NCI-H1105 (cell line): ENCODE data around the gene TENM4.

Experiments
- DNase-seq: peaks from one replicate; lab custom pipeline; 2025; lab: John Stamatoyannopoulos, UW

The TENM4 gene

DNA sequence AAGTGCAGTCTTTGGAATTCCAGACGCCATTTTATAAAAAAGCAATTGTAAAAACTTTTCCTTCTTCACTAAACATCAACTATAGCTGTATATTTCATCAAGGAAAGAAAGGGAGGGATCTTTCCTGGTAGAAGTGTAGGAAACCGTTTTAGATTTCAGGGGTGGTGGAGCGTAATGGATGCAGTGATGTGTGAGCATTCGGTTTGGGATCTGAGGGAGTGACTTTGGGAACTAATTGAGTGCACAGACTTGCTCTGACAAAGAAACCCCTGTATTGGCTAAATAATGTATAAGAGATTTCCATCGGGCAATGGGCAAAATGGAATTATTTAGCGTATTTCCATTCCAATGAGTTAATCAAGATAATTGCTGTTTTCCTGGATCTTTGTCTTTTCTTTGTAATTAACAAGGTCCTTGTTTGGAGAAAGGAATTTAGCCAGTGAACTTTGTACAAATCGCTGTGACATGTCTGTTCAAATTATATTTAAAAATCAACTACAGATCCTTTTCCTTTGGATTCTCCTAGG, 741.2 kb downstream of the TENM4 start:
- no peak for DNase-seq

DNA sequence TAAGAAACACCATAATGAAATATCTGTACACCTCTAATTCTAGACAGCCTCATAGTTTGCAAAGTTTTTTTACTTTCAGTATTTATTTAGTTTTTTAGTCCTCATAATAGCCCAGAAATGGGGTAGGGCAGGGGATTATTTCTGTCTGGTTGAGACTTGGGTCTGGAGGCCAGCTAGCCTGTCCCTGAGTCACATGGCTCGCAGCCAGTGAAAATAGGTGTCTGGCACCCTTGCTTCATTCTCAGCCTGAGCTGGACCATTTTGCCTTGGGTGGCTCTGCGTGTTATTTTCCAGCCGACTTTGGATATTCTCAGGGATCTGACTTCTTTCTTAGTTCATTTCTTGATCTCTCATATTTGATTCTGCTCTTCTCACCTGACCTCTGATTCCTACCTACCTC, 742.2 kb downstream of the TENM4 start:
- no peak for DNase-seq

DNA sequence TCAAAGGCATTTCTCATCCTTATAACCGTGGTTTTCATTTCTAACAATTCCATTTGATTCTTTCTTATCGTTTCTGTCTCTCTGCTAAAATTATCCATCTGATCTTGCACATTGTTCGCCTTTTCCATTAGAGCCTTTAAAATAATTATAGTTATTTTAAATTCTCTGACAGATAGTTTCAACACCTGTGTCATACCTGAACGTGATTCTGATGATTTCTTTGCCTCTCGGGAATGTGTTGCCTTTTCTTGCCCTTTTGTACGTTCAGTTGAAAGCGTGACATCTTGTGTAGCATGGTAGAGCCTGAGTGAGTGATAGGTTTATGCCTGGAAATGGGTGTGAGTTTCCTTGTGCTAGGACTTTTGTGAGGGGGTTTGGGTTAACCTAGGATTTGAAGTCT, 744.7 kb downstream of the TENM4 start:
- no peak for DNase-seq

DNA sequence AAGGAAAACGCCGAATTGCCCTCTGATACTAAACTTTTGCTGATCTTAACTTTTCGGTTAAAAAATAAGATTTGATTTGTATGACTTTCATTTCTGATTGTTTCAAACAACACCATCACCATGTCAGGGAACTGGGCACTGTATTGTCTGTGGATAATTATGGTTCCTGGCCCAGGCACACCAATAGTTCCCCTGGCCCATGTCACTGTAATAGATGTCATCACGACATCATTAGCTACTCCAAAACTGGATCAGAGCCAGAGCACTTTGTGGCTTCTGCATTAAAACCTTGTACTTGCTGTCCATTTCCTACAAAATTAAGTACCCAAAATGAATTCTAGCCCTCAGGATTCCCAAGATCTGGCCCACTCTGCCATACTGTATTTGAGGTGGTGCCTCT, 746.7 kb downstream of the TENM4 start:
- no peak for DNase-seq

DNA sequence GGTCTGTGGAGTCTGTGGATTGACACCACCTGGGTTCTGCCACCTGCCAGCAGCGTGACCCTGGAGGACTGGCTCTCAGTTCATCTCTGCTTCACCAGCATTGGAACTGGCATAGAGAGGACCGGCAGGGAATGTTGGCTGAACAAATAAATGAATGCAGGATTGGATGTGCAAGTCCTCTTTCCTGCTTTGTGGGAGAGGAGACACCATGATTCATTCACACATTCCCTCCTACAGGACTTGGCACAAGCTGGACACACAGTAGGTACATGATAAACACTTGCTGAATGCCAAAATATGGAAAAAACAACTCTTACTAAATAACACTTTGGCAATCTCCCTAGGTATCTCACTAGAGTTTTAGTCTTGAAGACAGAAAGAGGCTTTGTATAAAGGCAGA, 749.6 kb downstream of the TENM4 start:
- no peak for DNase-seq

DNA sequence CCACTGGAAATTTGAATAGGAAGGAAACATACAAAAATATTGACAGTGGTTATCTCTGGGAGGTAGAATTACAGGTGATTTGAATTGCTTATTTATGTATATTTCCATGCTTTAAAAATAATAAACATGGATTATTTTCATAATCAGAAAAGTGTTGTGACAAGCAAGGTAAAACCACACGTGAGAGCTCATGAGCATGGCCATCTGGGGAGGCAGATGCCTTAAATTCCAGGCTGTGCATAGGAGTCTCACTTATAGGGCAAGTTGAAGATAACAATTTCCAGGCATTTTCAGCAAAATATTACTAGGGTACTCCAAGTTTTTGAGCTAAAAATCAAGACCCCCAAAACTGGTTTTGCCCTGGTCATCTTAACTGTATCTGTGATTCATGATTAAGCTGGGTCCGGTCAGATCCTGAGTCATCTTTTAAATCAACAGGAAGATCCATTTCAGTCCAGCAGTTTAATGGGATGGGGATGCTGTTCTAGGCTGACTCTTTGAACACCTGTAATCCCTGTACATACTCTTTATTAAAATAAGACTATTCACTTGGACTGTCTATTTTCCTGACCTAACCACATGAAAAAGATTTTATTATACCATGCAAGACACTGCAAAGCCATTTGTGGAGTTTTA, 750.4 kb downstream of the TENM4 start:
- no peak for DNase-seq

DNA sequence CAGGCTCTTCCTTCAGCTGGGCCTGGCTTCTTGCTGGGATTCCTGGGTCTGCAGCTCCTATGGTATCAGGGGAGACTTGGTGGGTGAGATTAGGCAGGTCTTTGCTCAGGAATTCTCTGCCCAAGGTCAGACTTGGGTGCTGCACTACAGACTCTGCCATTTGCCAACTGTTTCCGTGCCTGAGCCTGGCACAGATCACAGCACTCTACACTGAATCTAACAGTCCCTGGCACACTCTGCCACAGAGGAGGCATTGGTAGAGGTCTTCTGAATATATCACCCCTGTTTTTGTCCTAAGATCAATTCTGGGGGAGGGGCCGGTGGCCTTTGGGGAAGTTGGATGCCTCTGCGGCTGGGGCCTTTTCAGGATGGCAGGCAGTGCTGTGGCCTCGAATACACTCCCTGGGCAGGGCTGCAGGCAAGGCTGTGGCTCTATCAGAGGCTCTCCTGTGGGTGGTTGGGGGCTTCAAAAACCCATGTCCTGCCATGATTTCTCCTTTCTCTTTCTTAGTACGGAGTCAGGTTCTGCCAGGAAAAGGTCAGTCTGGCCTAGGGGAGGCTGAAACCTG, 751.2 kb downstream of the TENM4 start:
- no peak for DNase-seq

DNA sequence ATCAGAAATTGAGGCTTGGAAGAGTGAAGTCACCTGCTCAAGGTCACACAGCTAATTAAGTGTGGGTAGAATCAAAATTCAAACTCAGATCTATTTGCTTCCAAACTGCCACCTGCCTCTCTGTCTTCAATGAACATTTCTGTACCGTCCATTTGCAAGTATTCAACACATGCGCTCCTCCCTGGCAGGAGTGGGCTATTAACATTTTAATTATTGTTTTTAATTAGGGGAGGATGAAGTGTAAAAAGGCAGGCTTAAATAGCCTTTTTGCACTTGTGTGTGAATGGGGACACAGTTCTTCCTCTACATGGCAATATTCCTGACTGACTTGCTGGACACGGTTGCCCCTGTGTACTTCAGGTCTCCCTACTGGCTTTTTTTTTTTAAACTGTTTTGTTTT, 751.7 kb downstream of the TENM4 start:
- no peak for DNase-seq

DNA sequence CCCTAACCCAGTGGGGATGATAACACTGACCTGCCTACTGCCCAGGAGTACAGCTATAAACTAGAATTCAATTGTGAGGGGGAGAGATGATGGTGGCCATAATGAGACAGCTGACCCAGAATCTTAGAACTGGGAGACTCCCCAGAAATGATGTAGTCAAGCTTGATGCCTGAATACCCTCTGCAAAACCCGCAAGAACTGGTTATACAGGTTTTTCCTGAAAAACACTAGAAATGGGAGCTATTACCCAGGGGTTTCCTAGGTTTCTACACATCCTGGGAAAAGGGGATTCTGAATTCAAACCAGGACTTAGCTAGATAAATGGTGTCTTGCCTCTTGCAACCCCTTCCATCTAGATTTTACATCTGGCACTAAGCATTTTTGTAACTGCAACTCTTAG, 752.4 kb downstream of the TENM4 start:
- peak; percentile 7 for DNase-seq

DNA sequence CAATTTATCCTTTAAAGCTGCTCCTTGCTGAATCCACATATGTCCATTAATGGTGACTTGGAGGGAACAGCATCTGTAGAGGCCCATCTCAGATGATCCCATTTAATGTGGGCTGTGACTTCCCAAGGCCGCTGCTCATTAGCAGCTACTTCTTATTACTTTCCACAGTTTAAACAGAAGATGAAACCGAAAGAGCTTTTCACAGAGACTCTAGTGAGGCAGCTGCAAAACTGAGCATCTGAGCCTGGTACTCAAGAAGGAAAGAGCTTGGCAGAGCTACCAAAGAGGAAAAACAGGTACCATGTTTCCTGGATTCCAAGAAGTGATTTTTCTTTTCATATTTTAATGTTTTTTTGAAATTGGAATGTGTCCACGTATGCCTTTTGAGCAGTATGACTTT, 755.7 kb downstream of the TENM4 start:
- no peak for DNase-seq

DNA sequence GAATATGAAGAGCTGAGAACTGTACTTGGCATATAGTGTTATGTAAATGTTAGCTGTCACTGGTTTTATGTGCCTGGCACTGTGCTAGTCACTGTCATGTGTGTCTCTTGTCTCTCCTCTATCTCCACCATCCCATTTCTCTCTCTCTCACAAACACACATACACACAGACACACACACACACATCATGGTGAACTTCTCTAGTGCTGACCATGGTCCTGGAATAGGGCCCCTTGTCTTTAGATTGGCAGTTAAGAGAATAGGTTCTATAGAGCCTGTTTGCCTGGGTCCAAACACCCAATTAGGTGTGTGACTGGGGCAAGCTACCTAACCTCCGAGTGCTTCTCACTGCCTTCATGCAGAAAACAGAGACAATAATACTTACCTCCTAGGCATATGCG, 756.5 kb downstream of the TENM4 start:
- no peak for DNase-seq

DNA sequence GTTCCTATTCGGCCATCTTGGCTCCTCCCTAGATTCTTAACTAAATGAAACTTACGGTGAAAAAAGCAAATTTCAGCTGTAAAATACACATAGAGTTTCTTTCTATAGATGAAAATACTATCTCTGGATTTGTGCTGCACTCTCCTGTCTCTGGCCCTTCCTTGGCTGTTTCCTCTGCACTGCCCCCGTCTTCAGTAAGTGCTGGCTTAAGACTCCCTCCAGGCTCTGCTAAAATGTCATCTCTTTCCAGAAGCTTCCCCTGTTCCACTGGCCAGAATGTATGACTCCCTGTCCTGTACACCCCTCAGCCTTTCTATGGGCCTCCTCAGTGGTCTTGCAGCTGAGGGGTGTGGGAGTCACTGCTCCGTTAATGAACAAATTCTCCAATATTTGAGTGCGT, 757.1 kb downstream of the TENM4 start:
- no peak for DNase-seq

DNA sequence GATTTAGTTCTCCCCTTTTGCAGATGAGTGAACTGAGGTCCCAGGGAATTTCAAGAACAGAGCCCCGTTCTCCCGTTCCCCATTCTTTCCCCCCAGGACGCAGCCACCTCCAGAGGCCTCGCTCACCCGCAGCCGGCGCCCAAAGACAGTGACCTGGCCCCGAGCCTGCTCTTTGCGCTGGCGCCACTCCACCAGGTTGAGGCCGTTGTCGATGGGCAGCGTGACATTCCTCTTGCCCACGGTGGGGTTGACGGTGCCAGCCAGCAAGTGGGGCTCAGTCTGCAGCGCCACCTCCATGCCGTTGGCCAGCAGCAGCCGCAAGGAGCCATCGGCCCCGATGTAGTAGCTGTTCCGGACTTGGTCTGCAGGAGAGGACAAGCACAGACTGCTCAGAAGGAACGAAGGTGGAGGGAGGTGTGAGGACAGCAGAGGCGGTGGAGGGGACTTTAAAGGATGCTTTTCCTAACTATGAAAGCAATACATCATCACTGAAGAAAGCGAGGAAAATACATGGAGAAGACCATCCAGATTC, 764.7 kb downstream of the TENM4 start:
- no peak for DNase-seq

DNA sequence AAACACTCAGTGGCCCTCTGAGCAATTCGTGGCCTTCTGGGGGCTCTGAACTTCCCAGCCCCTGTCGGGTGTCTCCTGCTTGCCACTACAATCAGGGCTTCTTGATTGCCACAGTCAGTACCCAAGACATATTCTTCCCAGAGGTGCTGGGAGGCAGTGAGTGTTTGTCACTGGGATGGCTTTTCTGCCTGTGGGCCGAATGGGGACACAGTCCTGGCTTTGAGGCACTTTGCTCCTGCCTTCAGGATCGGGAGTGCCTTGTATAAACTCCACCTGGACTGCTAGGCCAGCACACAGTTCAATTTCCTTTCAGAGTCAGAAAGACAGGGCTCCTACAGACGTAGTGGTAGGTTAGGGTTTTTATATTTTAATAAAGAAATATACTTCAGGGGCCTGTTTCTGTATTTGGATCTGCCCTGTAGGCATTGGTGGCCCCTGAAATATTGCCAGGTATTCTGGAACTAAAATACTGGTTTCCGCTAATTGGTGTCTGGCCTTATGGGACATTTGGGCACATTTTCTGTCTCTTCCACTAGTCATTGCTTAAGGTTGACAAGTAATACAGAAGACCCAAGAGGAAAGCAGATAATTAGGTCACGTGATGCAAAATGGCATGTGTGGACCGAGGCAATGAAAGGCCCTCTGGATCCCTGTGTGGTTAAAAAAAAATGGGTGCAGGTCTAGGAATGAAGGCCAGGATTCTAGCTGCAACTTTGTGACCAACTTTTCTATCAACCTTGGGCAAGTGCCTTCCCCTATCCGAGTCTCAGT, 767.8 kb downstream of the TENM4 start:
- DNase-seq: no peak

DNA sequence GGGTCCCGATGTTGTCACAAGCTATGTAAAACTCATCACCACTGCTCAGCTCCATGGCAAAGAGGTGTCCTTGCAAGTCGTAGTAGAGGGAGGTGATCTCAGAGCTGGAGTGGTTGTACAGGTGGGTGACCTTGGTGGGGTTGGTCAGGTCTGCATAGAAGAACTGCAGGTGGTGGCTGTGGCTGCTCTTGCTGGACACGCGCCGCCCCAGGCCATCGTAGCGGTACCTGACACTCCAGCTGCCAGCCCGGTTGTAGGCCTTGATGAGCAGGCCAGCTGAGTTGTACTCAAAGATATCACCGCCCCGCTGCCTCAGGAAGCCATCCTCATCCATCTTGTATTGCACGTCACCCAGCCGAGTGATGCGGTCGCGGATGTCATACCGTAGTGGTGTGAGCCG, 771.6 kb downstream of the TENM4 start:
- no peak for DNase-seq

DNA sequence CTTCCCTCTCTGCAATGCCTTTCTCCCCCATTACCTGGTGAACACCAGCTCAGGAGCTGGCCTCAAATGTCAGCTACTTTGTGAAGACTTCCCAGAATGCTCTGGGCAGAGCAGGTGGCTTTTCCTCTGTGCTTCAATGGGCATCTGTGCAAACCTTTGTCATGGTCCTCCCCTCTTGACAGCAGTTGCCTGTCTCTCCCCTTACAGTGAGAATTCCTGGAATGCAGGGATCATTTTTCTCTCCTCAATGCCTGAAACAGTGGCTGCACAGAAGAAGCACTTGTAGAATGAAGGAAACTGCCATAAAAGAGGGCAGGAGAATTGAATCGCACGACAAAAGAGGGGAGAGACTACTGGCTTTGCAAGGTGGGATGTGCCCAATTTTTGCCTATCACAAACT, 773.4 kb downstream of the TENM4 start:
- no peak for DNase-seq

DNA sequence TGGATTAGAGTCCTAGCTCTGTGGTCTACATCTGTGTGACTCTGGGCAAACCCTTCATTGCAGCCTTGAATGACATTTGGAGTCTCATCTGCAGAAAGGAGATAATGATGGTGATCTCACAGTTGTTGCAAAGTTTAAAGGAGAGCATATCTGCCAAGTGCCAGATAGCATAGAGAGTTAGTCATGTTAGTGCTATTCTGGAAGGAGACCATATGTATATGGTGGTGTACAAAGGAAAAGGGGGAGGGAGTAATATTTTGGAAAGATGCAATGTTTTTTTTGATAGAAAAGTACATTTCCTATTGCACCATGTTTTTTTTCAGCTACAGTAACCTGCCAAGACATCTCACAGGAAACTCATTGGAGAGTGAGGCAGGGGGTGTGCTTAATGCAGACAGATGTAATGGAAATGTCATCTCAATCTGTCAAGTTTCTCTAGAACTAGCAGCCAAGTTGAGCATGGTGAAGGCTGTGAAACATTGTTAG, 774.1 kb downstream of the TENM4 start:
- no peak for DNase-seq

DNA sequence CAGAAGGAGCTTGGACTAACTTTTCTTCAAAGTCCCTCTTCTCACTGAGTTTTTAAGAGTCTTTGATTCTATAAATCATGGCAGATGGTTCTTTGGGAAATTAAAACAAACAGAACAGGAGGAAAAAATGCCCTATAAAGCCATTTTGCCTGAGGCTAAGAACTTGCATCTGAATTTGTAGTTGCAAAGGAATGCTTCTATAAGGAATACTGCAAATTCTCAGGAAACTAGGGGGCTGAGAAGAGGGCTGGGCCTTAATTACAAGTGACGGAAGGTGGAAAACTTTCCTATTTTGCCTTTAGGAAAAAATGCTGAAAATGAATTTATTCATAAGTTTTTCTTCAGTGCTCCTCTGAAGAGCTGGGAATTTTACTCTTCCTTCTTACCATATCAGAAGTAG, 776.2 kb downstream of the TENM4 start:
- DNase-seq: no peak

DNA sequence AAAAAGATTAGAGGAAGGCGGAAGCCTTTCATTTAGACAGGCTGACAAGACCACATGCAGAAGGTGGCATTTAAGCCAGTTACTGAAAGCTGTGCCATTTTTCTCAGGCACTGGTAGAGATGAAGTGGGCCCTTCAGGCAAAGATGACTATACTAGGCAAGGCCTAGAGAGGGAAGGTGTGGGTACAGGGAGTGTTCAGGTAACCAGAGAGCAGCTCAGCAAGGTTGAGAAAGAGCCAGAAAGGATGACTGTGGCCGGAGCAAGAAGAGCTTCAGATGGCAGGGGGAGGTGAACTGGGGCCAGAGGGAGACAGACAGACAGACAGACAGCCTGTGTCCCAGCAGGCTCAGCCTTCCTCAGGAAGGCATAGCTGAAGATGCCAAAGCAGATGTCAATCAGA, 778.0 kb downstream of the TENM4 start:
- DNase-seq: no peak

DNA sequence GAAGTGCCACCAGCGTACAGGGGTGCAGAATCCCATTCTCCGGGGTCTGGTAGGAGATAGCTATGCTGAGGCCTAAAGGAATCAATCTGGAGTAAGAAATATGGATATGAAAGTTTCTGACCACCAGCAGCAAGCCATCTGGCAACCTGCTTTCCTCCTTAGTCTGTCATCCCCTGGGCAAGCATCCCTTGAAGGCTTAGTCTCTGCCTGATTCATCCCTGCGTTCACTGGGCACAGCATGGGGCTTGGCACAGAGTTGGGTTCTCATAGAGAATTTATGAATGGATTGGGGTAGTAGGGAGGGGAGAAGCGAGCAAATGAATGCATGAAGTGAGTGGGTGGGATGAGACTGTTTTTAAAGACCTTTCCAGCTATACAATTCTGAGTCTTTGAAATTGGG, 780.4 kb downstream of the TENM4 start:
- DNase-seq: no peak

DNA sequence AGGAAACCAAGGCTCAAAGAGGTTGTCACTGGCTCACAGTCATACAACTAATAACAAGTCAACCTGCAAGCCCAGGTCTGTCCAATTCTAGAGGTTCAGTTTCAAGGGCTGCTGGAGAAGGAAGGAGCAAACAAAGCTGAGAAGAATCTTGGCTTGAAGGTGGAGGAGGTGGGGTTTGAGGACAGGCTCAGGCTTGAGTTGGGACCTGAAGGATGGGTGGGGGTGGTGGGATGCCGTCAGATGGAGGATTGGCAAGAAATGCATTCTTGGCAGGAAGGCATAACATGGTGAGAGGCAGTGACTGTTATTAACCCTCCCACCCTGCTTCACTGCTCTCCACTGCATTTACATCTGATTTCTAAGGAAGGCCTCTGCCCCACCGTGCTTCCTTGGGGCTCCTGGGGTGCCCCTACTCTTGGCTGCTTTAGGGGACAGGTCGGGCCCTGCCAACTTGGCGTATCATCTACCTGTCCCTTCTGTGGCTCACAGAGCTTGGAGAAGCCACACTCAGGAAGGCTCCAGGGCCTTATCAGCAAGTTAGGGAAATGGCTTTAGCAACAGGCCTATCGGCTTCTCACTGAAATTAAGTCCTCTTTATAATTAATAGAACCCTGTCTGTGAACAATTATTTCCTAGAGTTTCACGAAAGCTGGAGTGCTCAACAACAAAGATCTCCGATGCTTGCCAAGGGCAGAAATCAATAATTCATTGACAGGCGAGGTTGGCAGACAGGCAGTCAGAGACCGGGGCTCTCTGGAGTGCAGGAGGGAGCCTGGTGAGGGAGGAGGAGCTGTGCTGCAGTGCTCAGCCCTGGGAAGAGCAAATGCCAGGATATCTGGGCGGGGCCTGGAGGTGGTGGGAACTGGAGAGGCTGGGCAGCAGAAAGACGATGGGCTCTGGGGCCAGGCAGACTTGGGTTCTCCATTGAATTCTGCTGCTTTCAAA, 781.2 kb downstream of the TENM4 start:
- DNase-seq: peak; percentile 93
